Stimulated activated CD4-positive, alpha-beta T cell treated with anti-CD3 and anti-CD28 coated beads, Interleukin-1b, Interleukin-23, amount 100 ng/mL, for 24 hours (primary cell): ENCODE measurements around the gene VPS50.

Source experiments
- DNase-seq, 4 experiments: peaks; one replicate each; pipeline ENCODE4 v3.0.0-alpha.2; 2020; ENCODE audit warnings: low read depth in 4 of 4, low spot score in 1 of 4

VPS50 gene

GRCh38 chr7:93399642-93400041, 167.5 kb downstream of the VPS50 start:
- no peak for DNase-seq

GRCh38 chr7:93402944-93403343, 170.8 kb downstream of the VPS50 start:
- no peak for DNase-seq

GRCh38 chr7:93407239-93407638, 175.1 kb downstream of the VPS50 start:
- no peak for DNase-seq

DNA sequence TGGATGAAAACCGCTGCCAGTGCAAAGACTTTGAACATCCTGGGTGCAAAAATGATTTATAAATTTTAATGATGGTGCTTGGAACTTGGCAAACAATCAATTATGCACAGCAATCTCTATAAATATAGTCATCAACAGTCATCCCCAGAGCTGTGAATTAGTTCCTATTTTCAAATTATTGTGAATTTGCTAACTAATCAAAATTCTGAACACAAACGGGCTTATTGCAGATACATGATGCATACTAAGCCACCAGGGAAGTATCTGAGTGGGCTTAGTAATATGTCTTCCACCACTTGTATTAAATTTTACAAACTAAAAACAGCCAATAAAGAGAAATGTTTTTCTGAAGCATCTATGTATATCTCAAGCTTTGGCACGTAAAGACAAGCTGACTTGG, 177.2 kb downstream of the VPS50 start:
- no peak for DNase-seq
